GOT3 (cell line): ENCODE data around the gene NAIF1.
"Not testable (repeated sequence)": the region's sequence is repeated elsewhere in the genome, so short reads cannot be mapped to it uniquely, and the experiment has no call there.

Experiments
- DNase-seq: peaks from one replicate; lab custom pipeline; 2025; ENCODE audit warnings: mixed read lengths; lab: John Stamatoyannopoulos, UW

NAIF1 gene

DNA sequence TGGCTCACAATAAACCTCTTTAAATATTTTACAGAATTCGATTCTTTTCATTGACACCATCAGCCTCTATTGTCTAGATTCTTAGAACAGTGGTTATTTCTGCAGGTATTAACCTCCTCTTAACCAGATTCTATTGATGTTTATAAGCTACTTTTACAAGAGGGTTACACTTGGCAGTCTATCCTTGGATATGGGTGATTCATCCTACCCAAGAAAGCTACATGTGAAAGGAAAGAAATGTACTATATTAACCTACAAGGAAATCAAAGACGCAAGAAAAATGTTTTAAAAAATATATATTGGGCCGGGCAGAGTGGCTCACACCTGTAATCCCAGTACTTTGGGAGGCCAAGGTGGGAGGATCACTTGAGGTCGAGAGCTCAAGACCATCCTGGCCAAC is 17.6 kb upstream of the NAIF1 start:
- no peak for DNase-seq

DNA sequence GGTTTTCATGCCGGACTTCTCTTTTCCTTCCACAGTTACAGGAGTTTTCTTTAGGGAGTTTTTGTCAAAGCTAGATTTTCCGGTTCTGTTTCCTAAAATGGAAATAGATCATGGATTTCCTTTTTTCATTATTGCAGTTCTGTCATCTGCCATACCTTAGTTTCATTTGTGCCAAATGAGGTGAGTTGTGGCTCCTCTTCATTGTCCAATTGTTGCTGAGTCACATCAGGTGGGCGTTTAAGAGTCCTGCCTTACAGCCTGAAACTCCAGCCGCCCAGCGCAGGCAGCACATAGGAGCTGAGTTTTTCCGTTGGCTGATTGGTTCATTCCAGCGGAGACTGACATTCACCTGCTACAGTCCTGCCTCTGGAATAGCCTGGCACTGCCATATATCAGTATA is 15.0 kb upstream of the NAIF1 start:
- no peak for DNase-seq

DNA sequence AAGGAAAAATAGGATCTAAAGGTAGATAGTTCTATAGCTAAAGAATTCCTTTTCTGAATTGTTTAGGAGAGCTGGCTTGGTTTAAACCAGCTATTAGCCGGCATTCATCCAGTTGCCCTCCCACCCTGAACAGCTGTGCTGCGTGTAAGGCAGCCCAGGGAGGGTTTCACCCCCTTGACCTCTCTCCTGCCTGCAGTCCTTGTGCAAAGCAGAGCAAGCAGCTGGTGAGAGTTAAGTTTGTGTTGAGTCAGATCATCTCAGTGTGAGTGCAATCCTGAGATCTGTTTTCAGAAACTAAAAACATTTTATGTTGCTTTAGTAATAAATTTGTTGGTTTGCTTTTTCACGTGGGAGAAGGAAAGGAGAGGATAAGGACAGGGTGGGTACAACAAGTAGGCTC is 13.9 kb upstream of the NAIF1 start:
- no peak for DNase-seq

DNA sequence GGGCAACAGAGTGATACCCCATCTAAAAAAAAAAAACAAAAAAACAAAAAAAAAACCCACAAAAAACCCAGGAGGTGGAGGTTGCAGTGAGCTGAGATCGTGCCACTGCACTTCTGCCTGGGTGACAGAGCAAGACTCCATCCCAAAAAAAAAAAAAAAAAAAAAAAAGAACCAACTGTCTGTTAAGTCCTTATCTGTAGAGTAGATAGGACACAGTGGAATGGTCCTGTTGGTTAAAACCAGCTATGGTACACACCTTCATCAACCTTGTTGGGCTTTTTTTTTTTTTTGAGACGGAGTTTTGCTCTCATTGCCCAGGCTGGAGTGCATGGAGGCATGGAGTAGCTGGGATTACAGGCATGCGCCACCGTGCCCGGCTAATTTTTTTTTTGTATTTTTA is 13.1 kb upstream of the NAIF1 start:
- DNase-seq: no peak

DNA sequence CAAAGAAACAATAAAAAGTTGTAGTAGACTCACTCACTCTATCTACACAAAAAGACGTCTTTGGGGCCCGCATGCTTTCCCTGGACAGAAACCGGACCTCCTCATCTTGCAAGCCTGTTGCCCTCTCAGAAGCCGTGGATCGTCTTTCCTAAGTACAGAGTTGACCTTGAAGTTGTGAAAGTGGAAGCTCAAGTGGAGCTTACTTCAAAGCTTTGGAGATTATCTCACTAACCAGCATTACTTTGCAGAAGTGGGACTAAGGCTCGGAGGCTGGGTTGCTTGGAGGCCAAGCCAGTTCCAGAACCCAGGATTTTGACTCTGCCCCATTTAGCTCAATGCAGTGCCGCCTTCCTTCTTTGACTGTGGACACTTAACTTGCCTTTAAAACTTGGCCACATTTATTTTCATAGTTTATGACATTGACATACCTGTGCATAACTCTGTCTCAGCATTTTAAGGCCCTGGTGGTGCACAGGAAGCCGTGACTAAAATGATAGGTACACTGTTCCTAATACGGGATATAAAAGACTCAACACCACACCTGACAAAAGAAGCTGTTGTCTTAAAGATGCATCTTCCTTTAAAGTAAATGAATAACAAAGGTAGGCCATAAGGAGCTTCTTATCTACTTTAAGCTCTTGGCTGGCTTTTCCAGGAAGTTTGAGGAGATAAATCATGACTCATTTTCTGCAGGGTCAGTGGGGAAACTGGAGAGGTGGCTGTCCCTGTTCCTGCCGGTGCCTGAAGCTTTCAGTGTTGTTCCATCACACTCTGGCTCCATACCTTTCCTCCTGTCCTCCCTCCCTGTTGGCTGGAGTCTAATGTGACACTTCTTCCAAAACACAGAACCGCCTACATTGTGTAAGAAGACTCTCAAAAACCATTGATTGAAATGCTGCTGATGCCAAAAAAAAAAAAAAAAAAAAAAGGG is 11.6 kb upstream of the NAIF1 start:
- DNase-seq: no peak

DNA sequence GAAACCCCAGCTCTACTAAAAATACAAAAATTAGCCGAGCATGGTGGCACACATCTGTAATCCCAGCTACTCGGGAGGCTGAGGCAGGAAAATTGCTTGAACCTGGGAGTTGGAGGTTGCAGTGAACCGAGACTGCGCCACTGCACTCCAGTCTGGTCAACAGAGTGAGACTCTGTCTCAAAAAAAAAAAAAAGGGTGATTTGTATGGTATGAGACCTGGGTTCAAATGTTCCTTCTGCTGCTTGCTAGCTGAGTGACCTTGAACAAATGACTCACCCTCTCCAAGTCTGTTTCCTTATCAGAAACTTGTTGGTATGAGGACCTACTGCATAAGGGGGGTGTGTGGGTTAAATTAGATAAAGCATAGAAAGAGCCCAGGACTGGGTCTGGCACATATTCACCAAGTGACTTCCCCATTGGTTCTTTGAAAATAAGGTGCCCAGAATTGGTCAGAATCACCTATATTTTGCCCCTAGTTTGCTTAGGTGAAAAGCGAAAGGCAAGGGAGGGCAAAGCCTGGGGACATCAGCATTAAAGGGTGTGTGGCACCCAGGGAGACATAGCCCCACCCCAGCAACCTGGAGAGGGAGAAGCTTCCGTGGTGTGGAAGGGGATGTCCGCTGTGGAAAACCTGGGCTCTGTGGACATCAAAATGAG is 10.9 kb upstream of the NAIF1 start:
- DNase-seq: no peak

DNA sequence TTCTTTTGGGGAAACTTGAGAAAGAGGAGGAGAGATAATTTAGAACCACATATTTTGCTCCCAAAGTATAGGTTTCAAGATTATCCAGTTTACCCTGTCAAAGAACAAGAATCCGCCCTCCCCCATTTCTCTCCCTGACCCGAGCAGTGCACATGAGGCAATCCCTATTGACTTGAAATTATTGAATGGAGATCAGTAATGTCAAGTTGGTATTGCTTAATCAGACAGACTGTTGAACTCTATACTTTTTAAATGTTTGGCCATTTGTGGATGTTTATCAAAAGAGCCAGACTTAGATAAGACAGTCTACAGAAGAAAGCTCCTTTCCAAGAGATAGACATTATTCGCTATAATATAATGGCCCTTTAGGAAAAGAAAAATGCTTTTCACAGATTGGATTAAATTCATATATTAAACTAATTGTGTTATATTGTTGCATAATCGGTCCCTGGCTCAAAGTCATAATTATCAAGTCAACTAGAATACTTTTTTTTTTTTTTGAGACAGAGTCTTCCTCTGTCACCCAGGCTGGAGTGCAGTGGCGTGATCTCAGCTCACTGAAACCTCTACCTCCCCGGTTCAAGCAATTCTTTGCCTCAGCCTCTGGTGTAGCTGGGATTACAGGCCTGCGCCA is 6.2 kb upstream of the NAIF1 start:
- DNase-seq: no peak

DNA sequence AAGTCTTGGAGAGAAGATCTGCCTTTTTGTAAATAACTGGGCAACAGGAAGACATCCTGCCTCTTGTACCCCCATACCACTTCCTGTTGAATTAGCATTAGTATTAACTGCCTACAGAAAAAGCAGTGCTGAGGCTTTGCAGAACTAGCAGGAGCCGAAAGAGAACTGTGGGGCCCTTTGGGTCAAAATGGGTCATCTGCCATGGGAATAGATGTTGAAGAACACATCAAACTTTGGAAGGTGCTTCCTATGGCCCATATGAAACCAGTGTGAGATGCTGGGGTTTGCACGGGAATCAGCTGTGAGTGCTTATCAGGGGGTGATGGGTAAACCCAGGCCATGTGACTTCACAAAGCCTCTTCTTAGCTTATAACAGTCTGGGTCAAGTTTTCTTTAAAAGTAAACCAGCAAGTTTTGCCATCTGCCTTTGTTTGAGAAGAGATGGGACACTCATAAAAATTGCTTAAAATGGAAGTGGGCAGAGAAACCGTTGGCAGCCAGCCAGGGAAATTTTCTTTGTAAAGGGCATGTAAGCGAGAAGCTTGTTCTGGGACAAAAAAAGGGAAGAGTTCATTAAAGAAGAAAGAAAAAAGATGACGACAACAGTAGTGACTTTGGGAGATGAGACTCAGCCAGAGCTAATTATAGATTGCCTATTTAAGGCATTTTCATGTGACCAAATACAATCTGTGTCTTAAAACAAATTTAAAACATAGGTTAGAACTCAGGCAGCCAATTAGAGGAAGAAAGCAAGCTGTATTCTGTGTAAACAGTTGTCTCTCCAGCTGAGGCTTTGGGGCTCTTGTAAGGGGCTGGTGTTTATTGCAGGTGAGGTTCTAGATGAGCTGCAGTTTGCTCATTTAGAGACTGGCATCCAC is 5.3 kb upstream of the NAIF1 start:
- DNase-seq: no peak

DNA sequence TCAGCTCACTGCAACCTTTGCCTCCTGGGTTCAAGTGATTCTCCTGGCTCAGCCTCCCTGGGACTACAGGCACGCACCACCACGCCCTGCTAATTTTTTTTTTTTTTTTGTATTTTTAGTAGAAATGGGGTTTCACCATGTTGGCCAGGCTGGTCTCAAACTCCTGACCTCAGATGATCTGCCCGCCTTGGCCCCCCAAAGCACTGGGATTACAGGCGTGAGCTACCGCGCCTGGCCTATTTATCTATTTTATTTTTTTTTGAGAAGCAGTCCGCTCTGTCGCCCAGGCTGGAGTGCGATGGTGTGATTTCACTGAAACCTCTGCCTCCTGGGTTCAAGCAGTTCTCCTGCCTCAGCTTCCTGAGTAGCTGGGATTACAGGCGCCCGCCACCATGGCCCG is 4.4 kb upstream of the NAIF1 start:
- not testable (repeated sequence) for DNase-seq

DNA sequence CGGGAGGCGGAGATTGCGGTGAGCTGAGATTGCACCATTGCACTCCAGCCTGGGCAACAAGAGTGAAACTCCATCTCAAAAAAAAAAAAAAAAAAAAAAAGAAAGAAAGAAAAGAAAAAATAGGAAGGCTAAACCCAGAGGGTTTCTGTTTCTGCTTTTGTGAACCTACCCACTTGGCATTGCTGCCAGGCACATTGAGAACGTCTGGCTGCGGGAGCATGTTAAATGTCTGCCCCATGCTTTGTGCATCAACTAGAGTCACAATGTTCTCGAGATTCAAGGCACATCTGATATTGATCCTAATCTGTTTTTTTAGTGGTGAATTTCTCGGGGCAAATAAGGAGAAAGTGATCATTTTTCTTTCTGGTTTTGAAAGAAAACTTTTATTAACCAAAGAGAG is 3.8 kb upstream of the NAIF1 start:
- no peak for DNase-seq

DNA sequence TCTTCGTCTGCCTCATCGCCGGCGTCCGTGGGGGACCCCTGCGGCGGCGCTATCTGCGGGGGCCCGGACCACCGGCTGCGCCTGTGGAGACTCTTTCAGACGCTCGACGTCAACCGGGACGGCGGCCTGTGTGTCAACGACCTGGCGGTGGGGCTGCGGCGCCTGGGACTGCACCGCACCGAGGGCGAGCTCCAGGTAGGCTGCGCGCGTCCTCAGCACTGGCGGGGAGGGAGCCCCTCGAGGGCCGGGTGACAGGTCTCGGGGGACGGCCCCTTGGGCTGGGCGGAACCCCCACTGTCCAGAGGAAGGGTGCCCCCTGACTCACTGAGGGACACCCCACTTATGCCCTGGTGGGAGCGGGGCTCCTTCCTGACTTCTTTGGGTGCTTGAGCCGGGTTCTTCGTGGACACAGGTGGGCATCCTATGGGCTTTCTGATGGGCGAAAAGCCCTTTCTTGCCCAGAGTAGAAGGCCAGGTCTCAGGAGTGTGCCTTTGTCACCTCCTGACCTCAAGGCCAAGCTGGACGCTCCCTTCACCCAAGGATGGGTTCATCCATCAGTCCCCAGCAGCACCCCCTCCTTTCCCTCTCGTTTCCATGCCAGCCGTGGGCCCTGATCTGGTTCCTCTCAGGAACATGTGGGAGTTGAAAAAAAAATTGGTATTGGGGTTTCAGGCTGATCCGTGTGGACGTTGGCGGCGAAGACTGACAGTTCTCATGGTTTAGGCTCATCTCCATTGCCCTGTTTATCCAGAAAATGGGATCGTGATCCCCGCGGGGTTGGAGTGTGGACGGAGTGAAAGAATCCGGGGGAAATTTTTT is 1.5 kb upstream of the NAIF1 start:
- DNase-seq: no peak

DNA sequence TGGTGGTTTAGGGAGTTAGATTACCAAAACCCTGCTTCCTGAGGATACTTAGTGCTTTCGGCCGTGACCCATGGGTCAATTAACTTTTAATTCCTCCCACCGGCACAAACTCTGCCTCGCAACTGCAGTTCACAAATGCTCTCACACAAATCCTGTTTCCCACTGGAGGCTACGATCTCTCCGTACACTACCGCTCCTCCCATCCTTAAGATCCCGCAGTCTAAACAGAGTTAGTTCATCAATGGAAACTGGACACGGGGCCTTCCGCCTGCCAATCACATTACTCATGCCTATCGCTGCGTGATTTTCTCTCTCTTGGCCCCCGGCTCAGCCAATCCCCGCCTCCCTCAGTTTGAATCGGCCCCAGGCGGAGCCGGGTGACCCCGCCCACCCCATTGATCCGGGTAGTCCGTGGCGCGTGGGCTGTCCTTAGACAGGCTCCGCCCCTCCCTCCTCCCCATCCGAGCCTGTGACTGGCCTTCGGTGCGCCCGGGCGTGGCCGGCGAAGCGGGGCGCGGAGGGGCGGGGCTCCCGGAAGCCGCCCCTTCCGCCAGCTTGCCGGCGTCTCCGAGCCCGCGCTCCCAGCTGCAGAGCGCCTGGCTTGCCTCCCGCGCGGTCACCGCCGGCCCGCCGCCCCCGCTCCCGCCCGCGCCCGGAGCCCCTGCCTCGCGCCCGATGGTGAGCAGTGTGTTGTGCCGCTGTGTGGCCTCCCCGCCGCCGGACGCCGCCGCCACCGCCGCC is 695 bp upstream of the NAIF1 start, which contains the start of gene SLC25A25:
Gene SLC25A25 (plus strand): TSS at position 588 of the 741 bp plus-strand sequence. CDS start 88 bp downstream, at position 676.
- peak; percentile 90 for DNase-seq

DNA sequence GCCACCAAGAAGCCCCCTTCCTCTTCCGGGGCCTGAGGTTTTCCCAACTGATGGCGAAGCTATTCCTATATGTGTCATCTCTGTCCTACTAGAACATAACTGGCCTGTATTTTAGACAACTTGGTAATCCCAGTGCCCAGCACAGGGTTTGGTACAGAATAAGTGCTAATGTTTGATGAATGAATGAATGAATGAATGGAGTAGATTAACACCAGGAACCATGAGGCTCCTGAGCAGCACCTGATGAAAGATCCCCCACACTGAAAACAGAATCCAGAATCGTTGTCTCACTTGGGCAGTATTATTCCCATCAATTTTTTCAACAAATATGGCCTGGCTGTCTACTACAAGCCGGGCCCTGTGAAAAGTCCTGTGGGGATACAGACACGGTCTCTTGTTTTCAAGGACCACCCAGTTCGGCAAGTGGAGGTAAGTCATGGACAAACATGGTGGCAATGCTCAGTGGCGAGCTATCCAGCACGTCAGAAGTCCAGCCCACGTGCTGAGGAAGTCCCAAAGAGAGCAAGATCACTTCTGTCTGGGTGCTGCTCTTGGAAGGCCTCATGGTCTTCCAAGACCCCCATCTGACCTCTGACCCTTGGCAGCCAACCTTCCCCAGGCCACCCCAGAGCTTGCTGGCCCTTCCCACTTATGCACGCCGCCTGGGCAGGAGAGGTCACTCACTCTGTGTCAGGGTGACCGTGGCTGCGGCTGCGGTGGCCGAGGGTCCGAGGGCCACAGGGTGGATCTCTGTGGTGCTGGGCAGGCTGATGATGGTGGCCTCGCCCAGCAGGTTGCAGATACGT is 1.0 kb downstream of the NAIF1 start:
- DNase-seq: no peak

DNA sequence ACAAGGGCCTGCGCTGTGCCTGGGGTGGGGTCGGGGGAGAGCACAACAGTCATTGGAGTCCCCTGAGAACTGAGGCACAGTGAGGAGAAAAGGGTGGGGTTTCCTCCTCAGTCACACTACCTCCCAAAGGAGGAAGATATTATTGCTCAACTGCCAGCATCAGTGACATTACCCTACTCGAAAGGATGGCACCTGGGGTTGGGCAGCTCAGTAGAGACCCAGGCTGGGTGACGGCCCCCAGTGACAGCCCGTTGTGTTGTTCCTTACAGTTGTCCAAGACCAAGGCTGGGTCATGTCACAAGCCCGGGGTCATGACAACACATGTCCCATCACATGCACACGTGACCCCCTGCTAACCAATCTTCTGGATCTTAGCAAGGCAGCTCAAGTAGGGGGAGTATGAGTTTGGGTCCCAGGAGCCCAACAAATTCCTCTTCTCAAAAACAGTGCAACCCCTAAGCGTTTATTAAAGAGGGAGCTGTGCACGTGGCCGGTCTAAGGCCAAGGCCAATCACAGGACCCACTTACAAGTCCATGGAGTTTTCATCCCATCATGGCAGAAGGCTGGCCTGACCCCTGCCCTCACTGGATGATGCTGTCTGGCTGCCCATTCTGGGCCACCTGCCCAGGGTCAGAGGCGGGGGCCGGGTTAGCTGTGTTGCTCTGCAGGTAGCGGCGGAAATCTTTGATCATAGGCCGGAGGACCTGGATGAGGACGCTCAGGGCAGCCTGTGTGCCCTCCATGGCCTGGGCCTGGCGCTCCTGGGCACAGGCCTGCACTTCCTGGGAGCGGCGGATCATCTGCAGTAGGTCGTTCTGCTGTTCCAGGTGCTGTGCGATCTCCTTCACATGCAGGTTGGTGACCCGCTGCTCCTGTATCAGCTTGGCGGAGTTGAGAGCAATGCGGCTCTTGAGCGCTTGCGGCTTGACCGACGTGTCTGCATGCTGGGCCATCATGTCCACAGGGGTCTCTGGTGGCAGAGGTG is 4.0 kb downstream of the NAIF1 start:
- DNase-seq: no peak

DNA sequence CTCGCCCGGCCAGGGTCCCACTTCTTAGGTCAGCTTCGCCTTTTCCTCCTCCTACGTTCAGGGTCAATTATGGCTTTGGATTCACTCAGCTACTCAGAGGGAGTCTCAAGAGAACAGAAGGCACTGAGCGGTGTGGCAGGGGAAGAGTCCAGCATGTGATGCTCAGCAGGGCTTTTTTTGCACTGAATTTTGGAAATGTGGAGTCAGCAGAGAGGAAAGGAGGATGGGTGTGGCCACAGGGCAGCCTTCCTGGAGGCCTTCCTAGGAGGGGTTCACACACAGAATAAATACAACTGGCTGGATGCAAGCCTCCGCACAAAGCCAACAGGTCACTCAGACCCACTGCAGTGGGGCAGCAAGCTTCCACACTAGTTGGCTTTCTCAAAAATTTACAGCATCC is 4.8 kb downstream of the NAIF1 start:
- DNase-seq: no peak

DNA sequence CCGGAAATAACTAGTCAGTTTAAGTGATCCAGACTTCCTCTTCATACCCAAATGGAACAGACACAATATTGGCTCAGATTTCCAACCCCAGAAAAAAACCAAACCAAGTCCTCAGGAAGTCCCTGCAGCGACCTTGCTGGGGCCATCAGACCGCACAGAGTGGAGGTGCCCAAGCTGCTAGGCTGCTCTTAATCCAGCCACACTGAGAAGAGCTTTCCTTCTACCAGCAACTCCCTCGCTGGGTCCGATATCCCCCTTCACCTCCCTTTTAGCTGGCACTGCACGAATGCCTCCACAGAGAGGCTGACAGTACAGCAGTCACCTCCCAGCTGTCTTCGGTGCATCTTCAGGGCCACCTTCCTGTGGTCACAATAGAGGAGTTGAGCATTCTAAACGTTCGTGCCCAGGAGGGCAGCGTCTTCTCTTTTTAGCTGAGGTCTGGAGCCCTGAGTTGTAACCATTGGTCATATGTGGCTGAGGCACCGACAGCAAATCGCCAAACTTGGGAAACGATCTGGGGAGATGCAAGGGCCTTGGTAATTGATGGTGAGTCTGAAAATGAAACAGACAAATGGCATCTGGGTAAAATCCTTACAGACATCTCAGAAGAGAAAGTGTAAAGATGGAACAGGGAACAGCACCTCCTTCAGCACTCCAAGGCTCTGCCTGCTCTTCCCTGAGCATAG is 5.7 kb downstream of the NAIF1 start:
- DNase-seq: no peak

DNA sequence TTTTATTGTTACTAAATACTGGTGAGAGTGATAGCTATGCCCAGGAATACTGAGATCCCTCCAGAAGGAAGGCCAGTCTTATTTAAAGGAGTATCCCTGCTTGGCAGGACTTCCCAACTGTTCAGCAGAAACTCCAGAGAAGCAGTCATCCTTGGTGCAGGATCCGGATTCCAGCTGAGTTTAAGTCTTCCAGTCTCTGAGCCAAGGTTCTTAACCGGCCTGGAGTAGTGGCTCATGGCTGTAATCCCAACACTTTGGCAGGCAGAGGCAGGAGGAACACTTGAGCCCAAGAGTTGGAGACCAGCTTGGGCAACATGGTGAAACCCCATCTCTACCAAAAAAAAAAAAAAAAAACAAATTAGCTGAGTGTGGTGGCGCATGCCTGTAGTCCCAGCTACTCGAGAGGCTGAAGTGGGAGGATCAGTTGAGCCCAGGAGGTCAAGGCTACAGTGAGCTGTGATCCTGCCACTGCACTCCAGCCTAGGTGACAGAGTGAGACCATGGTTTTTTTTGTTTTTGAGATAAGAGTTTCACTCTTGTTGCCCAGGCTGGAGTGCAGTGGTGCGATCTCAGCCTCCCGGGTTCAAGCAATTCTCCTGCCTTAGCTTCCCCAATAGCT is 7.6 kb downstream of the NAIF1 start:
- DNase-seq: no peak
